ENCODE results near the gene EDAR. TPM values are rescaled to one million over a fixed set of nuclear protein-coding genes. Genes with fewer than 3 reads are reported as not detected.

EDAR gene
- total RNA-seq, 2 donors from 2014 or later: 0.37 to 1.3 TPM

DNA sequence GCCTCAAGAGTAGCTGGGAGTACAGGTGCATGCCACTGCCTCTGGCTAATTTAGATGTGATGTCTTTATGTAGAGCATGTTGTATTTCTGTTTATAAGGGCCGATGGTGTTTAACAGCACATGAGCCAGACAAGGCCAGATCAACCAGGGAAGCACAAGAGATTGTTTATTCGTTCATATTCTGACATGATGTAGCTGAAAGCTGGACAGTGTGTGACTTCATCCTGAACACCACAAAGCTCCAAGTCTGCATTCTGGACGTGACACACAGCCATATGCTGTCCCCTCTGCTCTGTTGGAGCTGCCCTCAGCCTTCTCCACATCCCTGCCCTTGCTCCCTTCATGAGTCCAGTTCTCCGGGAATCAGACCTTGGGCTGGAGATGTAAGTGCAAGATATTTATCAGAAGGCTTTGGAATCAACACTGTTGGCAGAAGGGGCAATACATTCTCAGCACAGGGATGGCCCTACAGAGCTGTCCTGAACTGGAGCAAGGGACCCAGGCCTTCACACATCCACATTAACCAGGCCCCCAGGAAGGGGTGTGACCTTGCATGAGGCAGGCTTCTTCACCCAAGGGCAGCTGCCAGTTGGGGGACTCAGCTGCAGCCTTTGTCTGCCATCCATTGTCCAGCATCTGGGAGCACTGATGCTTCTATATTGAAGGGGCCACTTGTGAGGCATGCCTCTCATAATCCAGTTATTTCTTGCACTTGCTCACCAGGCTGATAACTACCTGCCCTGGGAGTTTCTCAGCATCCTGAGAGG, 38.5 kb downstream of the EDAR start:
- Mint-ChIP-seq H3K4me3 (no peak overlapping the region), H3K4me1 (no peaks in the 10 kb centered on the region), H3K27ac (no peak overlapping the region), H3K27me3 (no peaks in the 10 kb centered on the region), H3K36me3 (ENCODE audit: low read depth) (no peaks in the 10 kb centered on the region)
- H3K9me3 ChIP-seq (ENCODE audit: control insufficient read depth, low read length, poor library complexity, severe bottlenecking): no peaks in the 10 kb centered on the region
- ATAC-seq (no peak), DNase-seq (no peak)

DNA sequence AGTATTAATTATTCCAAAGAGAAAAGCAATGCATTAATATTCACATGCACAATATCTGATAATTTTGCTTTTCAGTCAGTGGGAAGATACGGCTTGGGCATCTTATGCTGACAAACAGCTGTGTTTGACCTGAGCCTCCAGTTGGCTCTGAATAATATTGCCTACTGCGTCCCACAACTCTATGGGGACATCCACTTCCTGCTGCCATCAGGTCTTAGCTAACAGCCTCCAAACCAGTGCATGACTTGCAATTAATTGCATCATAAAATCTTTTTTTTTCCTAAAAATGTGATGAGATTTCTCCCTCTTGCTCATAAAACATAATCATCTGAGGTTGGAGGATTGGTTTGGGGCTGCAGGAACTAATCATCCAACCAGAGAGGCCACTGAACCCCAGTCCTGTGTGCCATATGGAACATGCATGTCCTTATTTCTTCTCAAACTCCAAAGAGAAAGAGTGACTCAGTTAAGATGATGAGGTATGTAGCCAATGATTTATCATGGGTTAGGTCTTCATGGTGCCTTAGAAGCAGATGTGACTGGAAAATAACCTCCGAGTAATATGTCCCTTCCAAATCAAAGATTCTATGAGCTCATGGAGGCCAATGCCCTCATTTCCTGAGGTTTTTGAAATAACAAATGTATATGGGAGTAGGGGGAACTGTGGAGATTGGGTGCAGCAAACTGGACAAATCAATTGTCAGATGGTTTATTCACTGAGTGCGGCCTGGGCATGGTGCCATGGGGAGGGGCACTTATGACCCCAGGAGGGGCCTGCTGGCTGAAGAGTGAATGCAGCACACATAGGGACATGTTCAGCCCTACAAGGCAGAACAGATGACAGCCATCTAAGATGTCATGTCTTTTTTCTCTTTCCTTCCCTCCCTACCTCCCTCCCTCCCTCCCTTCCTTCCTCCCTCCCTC, 39.4 kb downstream of the EDAR start:
- no peak overlapping the region for H3K4me3 Mint-ChIP-seq
- no peaks in the 10 kb centered on the region for H3K9me3 ChIP-seq (ENCODE audit: control insufficient read depth, low read length, poor library complexity, severe bottlenecking)
- H3K27me3 Mint-ChIP-seq: no peaks in the 10 kb centered on the region
- ATAC-seq (no peak), DNase-seq (no peak)
- no peaks in the 10 kb centered on the region for H3K36me3 Mint-ChIP-seq (ENCODE audit: low read depth)
- H3K4me1 Mint-ChIP-seq: no peaks in the 10 kb centered on the region
- H3K27ac Mint-ChIP-seq: no peak overlapping the region

DNA sequence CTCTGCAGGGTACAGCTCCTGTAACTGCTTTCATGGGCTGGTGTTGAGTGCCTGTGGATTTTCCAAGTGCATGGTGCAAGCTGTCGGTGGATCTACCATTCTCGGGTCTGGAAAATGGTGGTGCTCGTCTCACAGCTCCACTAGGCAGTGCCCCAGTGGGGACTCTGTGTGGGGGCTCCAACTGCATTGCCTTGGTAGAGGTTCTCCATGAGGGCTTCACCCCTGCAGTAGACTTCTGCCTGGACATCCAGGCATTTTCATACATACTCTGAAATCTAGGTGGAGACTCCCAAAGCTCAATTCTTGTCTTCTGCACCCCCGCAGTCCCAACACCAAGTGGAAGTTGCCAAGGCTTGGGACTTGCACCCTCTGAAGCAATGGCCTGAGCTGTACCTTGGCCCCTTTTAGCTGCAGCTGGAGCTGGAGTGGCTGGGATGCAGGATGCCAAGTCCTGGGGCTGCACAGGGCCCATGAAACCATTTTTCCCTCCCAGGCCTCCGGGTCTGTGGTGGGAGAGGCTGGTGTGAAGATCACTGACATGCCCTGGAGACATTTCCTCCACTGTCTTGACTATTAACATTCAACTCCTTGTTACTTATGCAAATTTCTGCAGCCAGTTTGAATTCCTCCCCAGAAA, 41.6 kb downstream of the EDAR start:
- ATAC-seq (no peak), DNase-seq (no peak)
- no peaks in the 10 kb centered on the region for H3K27me3 Mint-ChIP-seq
- H3K27ac Mint-ChIP-seq: no peak overlapping the region
- no peaks in the 10 kb centered on the region for H3K9me3 ChIP-seq (ENCODE audit: control insufficient read depth, low read length, poor library complexity, severe bottlenecking)
- no peaks in the 10 kb centered on the region for H3K4me1 Mint-ChIP-seq
- no peaks in the 10 kb centered on the region for H3K36me3 Mint-ChIP-seq (ENCODE audit: low read depth)
- no peak overlapping the region for H3K4me3 Mint-ChIP-seq

DNA sequence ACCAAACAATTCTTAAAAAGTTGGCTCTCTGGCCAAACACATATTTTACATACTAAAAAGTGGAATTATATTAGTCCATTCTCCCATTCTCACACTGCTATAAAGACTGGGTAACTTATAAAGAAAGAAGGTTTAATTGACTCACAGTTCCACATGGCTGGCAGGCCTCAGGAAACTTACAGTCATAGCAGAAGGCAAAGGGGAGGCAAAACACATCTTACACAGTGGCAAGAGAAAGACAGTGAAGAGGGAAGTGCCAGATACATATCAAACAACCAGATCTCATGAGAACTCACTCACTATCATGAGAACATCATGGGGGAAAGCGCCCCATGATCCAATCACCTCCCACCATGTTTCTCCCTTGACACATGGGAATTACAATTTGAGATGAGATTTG, 42.6 kb downstream of the EDAR start:
- no peak for ATAC-seq
- DNase-seq: no peak
- no peaks in the 10 kb centered on the region for H3K9me3 ChIP-seq (ENCODE audit: control insufficient read depth, low read length, poor library complexity, severe bottlenecking)
- no peak overlapping the region for H3K4me3 Mint-ChIP-seq
- H3K36me3 Mint-ChIP-seq (ENCODE audit: low read depth): no peaks in the 10 kb centered on the region
- no peaks in the 10 kb centered on the region for H3K27me3 Mint-ChIP-seq
- no peak overlapping the region for H3K27ac Mint-ChIP-seq
- no peaks in the 10 kb centered on the region for H3K4me1 Mint-ChIP-seq

DNA sequence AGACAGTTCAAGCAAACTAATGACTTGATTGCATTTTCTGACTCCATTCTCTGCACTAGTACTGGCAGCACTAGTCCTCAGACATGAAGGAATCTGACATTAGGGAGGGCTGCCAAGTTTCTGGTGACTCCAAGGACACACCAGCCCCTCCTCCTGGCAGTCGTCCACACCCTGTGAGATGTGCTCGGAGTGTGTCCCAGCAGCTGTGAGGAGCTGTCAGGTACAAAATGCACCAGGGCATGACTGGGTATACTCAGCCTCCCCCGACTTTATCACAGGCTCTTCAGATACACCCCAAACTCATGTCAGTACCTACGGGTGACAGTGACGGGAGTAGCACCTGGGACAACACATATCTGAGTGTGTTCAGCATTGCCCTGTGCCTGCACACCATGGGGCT, 43.1 kb downstream of the EDAR start:
- DNase-seq (no peak), ATAC-seq (no peak)
- no peaks in the 10 kb centered on the region for H3K27me3 Mint-ChIP-seq
- H3K4me3 Mint-ChIP-seq: no peak overlapping the region
- no peak overlapping the region for H3K27ac Mint-ChIP-seq
- H3K36me3 Mint-ChIP-seq (ENCODE audit: low read depth): no peaks in the 10 kb centered on the region
- H3K9me3 ChIP-seq (ENCODE audit: control insufficient read depth, low read length, poor library complexity, severe bottlenecking): no peaks in the 10 kb centered on the region
- H3K4me1 Mint-ChIP-seq: no peaks in the 10 kb centered on the region

DNA sequence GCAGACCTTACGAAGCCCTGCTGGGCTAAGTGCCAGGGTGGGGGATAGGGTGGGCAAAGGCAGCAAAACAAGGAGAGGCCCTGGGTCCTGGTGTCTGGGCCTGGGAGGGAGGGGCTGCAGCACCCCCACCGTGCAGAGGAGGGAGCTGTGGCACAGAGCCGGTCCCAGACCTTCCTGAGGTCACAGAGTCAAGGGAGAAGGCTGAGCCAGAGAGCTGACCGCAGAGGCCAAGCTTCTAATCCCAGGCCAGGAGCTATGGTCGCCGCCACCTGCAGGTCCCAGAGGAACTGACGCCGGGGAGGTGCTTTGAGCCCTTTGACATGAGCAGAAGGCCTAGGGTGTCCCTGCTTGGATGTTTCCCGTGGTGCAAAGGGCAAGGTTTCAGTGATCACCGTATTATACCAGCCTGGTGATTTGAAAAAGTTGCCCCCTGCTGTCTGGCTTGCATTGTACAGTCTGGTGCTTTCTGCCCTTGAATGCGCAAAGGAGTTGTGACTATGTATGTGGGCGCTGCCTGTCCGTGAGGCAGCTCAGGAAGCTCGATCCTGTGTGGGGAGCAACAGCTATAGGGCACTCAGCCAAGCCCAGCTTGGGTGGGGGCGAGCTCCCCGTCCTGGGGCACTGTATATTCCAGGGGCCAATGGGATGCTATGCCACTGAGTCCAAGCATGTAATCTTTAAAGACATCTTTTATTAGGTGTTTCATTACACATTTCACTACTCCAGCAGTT, 44.3 kb downstream of the EDAR start:
- no peak for ATAC-seq
- Mint-ChIP-seq H3K27ac (no peak overlapping the region), H3K4me3 (no peak overlapping the region), H3K36me3 (ENCODE audit: low read depth) (no peaks in the 10 kb centered on the region), H3K27me3 (no peaks in the 10 kb centered on the region), H3K4me1 (peaks cover 2% of the 10 kb centered on the region)
- DNase-seq: no peak
- no peaks in the 10 kb centered on the region for H3K9me3 ChIP-seq (ENCODE audit: control insufficient read depth, low read length, poor library complexity, severe bottlenecking)

DNA sequence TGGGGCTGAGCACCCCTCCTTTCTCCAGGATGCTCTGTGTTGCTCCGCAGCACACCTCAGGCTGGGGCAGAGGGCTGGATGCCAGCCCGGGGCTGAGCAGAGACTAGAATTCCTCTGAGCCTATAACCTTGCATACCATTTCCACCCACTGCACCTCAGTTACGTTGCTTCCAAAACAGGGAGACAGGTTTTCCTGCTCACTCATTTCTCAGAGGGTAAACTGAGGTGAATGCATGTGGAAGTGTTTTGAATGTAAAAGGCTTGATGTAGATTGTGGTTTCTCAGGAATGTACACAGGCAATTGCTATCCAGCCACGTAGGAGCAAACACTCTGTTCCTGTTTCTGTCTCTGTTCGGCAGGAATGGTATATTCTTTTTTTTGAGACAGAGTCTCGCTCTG, 45.3 kb downstream of the EDAR start:
- DNase-seq (no peak), ATAC-seq (no peak)
- H3K27me3 Mint-ChIP-seq: peaks cover 4% of the 10 kb centered on the region
- H3K36me3 Mint-ChIP-seq (ENCODE audit: low read depth): no peaks in the 10 kb centered on the region
- H3K4me1 Mint-ChIP-seq: peaks cover 7% of the 10 kb centered on the region
- H3K4me3 Mint-ChIP-seq: no peak overlapping the region
- H3K27ac Mint-ChIP-seq: no peak overlapping the region
- no peaks in the 10 kb centered on the region for H3K9me3 ChIP-seq (ENCODE audit: control insufficient read depth, low read length, poor library complexity, severe bottlenecking)

DNA sequence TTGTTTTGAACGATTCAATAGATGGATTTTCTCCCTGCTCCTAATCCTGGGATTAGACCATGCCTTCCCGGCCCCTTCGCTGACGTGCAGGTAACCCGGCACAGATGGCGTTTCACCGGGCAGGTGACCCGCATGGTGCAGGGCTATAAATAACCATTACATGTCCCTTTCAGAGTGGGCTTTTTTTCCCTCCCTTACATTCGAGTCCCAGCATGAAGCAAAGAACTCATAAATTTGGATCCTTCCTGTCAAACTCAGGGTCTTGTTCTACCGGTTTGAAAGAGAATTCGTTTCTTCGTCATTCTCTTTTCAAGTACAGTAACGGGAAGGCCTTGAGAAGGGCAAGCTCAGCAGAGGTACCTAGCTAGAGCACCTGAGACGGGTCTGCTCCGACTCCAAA, 46.1 kb downstream of the EDAR start:
- H3K9me3 ChIP-seq (ENCODE audit: control insufficient read depth, low read length, poor library complexity, severe bottlenecking): no peaks in the 10 kb centered on the region
- Mint-ChIP-seq H3K27me3 (peaks cover 4% of the 10 kb centered on the region), H3K27ac (no peak overlapping the region), H3K4me3 (no peak overlapping the region), H3K36me3 (ENCODE audit: low read depth) (no peaks in the 10 kb centered on the region), H3K4me1 (peaks cover 12% of the 10 kb centered on the region)
- ATAC-seq (no peak), DNase-seq (no peak)

DNA sequence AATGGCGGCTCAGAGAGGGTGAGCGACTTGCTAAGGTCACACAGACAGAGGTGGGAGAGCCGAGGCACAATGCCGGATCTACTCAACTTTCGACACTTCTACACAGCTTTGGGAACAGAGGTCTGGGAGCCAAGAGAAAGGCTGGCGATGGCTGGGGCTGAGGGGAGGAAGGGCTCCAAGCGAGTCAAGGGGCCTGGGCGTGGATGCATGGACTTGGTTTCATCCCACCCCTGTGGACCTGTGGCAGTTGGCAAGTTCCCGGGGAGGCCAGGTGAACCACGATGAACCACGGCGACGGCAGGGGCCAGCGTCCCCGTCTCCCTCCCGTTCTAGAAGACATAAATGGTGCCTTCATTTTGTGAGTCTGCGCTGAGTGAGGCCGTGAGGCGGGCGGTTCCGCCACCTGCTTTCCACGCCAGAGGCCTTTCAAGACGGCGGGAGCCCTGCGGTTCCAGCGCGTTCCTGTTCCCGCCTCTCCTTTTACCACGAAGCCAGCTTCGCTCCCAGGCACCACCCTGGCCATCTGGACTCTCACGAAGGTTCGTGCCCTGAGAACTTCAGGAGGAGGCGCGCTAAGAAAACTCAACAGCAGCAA, 46.7 kb downstream of the EDAR start:
- Mint-ChIP-seq H3K27me3 (peaks cover 4% of the 10 kb centered on the region), H3K36me3 (ENCODE audit: low read depth) (peaks cover 2% of the 10 kb centered on the region), H3K27ac (no peak overlapping the region), H3K4me3 (no peak overlapping the region), H3K4me1 (peaks cover 16% of the 10 kb centered on the region)
- H3K9me3 ChIP-seq (ENCODE audit: control insufficient read depth, low read length, poor library complexity, severe bottlenecking): no peaks in the 10 kb centered on the region
- ATAC-seq (no peak), DNase-seq (no peak)

DNA sequence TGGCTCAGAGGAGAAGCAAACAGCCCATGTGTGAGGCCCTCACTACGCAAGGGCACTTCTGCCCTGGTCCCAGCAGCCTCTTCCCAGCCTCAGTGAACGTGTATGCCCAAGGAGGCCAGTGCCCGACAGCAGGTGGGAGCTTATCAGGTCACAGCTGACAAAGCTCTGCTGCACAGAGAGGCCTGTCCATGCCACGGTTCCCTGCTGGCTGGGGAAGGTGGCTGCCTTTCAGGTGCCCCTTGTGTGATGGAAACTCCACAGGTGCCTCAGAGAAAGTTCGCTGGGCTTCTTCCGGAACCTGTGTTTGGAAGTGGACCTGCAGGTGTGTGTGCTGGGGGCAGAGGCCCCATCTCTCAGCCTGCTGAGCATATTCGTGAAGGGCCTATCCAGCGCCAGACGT, 47.3 kb downstream of the EDAR start:
- DNase-seq (no peak), ATAC-seq (no peak)
- peaks cover 19% of the 10 kb centered on the region for H3K4me1 Mint-ChIP-seq
- H3K9me3 ChIP-seq (ENCODE audit: control insufficient read depth, low read length, poor library complexity, severe bottlenecking): no peaks in the 10 kb centered on the region
- peaks cover 4% of the 10 kb centered on the region for H3K27me3 Mint-ChIP-seq
- H3K27ac Mint-ChIP-seq: no peak overlapping the region
- H3K4me3 Mint-ChIP-seq: no peak overlapping the region
- H3K36me3 Mint-ChIP-seq (ENCODE audit: low read depth): peaks cover 3% of the 10 kb centered on the region

DNA sequence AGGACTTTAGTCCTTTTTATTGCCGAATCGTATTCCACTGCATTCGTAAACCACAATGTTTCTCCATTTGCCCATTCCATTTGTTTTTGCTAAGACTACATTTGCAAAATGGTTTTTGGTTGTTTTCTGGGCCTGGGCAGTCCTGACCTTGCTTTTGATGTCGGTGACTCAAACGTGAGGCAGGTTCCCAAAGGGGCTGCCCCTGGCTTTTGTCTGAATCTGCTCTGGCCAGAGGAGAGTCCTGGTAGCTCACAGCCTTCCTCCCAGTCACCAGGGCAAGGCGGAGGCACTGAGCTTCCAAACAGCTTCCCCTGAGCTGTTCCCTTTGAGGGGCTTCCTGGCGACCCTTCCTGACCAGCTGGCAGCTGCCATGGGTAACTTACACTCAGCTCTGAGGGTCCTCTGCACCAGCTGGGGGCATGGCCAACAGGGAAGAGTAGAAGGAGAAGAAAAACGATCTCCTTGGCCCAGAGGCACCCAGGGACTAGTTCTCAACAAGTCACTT, 47.8 kb downstream of the EDAR start:
- Mint-ChIP-seq H3K27ac (no peak overlapping the region), H3K27me3 (peaks cover 4% of the 10 kb centered on the region), H3K36me3 (ENCODE audit: low read depth) (peaks cover 3% of the 10 kb centered on the region), H3K4me1 (peaks cover 19% of the 10 kb centered on the region), H3K4me3 (no peak overlapping the region)
- no peak for ATAC-seq
- no peak for DNase-seq
- no peaks in the 10 kb centered on the region for H3K9me3 ChIP-seq (ENCODE audit: control insufficient read depth, low read length, poor library complexity, severe bottlenecking)

DNA sequence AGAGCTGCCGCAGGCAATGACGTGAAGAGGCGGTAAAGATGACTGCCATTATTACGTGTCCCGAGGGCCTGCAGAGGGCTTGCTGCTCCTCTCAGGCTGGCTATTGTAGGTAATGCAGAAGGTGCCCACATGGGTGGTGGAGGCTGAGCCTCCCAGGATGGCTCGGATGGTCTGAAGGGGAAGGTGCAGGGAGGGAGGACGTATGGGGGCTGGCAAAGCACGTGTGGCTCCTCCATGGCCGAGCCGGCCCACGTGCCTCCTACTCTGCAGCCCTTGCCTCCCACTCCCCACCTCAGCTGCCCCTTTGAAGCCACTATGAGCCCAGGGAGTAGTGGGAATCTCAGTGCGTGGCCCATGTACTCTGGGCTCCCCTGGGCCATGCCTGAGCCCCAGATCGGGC, 48.9 kb downstream of the EDAR start:
- DNase-seq (no peak), ATAC-seq (no peak)
- Mint-ChIP-seq H3K4me1 (peaks cover 19% of the 10 kb centered on the region), H3K36me3 (ENCODE audit: low read depth) (peaks cover 3% of the 10 kb centered on the region), H3K27me3 (peaks cover 4% of the 10 kb centered on the region), H3K4me3 (no peak overlapping the region), H3K27ac (no peak overlapping the region)
- no peaks in the 10 kb centered on the region for H3K9me3 ChIP-seq (ENCODE audit: control insufficient read depth, low read length, poor library complexity, severe bottlenecking)

Data from T-helper 17 cell (primary cell).